EH (cell line): ENCODE results near the gene CD84.
"Not testable (repeated sequence)": the region's sequence is repeated elsewhere in the genome, so short reads cannot be mapped to it uniquely, and the experiment has no call there.

Source experiments
- DNase-seq: peaks from one replicate; pipeline ENCODE4 v3.0.0-alpha.2; 2015; ENCODE audit warnings: low read depth

CD84 gene

DNA sequence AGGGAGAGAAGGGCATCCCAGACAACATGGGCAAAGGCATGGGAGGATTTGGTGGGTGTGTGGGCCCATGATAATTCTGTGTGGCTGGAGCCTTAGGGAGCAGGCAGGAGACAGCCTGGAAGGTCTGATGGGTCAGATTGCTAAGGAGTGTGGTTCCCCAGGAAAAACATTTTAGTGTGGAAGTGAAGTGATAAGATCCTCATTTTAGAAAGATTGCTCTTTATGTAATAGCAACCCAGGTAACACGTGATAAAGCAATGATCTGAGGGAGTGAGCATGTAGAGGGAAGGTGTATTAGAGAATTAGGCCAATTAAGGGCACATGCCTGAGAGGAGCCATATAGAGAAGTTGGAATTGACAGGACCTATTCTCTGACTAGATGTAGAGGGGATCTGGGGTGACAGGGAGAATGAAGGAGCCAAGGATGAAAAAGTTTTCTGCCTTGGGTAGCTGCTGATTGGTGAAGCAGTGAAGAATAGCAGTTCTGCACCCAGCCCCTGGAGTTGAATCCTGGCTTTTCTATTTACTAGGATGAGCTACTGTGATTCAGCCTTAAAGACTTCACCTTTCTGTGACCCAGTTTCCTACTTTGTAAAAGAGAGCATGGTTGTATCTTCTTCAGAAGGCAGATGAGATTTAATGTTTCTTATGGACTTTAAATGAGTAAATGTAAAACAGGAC, 37.5 kb downstream of the CD84 start:
- no peak for DNase-seq

DNA sequence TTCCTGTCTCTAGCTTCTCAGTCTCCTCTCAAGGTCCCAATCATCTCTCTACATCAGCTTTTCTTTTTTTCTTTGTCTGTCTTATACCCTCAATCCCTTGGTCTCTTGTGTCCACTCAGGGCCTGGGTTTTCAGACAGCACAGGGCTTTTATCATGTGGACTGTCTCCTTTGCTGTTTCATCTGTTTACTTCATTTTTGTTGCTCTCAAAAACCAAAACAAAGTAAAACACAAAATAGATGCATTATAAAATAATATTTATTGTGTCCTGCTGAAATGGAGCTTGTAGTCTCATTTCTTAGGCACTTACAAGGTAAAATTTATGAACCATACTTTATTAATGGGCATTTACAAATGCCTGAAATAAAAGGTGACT, 38.5 kb downstream of the CD84 start:
- DNase-seq: no peak

DNA sequence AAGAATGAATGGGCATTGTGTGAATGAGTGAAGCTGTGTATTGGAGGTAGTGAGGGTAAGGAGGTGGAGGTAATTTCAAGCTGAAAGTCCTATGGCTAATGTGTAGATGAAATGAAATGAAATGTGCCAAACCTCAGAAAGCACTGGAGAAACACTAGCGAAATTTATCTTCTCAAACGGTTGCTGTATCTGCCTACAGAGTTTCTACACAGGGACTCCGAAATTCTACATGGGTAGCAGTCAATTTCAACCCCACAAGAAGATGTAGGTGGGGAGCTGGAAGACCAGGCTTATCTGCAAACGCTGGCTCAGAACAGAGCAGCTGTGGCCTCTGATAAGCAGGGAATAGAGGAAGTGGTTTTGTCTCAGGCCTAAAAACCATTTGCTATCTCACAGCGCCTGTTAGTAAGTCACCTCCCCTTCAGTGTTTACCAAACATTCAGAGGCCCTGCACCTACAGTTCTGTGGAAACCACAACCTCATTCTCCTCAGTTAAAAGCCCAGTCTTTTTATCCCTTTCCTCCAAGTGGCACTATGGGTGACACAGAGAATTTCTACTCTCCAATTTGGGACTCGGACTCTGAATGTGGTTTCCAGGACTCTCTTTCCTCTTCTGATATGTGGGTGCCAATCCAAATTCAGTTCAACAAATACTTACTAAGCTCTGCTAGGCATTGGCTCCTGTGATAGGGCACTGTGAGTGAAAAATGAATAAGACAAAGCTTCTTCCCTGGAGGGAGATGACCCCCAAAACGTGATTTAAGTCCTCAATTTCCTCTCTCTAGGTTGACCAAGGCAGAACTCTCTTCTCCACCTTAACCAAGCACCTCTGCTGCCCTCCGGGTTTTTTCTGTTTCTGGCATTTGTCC, 39.1 kb downstream of the CD84 start:
- DNase-seq: no peak

GRCh38 chr1:160539684-160539989, 39.7 kb downstream of the CD84 start:
- no peak for DNase-seq

DNA sequence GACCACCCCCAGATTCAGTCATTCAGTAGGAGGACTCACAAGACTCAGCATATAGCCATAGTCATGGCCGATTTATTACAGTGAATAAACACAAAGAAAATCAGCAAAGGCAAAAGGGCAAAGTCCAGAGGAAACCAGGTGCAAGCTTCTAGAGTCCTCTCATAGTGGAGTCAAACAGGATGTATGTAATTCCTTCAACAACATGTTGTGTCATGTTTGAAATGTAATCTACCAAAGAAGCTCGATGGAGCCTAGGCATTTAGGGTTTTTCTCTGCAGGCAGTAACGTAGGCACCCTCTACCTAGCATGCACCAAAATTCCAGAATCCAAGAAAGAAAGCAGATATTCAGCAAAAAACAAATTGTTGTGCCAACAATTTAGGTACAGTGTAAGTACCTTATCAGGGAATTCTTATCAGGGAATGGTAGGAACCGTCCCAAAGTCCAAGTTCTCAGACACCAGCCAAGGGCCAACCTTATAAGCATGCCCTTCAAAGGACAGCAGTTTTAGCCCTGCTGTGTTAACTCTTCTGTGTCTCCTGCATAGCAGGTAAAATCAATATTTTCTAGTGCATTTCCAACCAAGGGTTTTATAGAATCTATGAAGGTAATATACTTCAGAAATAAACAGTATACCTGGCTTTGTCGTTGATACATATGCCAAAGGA, 40.2 kb downstream of the CD84 start:
- DNase-seq: no peak

- no peak for DNase-seq
Measured at GRCh38 chr1:160537714-160538665, 41.3 kb downstream of the CD84 start.

GRCh38 chr1:160534823-160535605, 44.3 kb downstream of the CD84 start:
- no peak for DNase-seq

GRCh38 chr1:160532557-160532813, 46.8 kb downstream of the CD84 start:
- not testable (repeated sequence) for DNase-seq

GRCh38 chr1:160531809-160532556, 47.3 kb downstream of the CD84 start:
- DNase-seq: not testable (repeated sequence)

- DNase-seq: not testable (repeated sequence)
Measured at GRCh38 chr1:160529401-160529952, 49.8 kb downstream of the CD84 start.

GRCh38 chr1:160523789-160524188, 55.5 kb downstream of the CD84 start:
- not testable (repeated sequence) for DNase-seq

GRCh38 chr1:160522622-160523345, 56.5 kb downstream of the CD84 start, which contains the start of gene SLAMF6:
Gene SLAMF6, minus strand, starts transcription at chr1:160523255. Its CDS starts 63 bp downstream, at chr1:160523192.
- no peak for DNase-seq

DNA sequence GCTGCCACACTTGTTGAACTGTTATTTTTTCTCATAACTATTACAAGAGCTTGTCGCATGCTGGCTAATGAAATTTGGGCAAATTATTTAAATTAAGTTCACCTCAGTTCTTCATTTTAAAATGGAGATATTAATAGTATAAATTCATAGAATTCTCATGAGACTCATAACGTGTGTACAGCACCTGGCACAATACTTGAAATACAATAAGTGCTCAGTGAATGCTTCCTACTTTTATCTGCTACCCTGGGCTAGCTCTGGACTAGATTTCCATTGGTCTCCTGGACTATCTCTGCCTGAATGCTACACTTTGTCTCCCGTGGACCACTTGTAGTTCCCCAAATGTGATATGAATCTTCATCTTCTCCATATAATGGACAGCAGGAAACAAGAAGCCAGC, 57.2 kb downstream of the CD84 start:
- no peak for DNase-seq

GRCh38 chr1:160521554-160521953, 57.7 kb downstream of the CD84 start:
- DNase-seq: no peak

GRCh38 chr1:160520999-160521398, 58.3 kb downstream of the CD84 start:
- no peak for DNase-seq

DNA sequence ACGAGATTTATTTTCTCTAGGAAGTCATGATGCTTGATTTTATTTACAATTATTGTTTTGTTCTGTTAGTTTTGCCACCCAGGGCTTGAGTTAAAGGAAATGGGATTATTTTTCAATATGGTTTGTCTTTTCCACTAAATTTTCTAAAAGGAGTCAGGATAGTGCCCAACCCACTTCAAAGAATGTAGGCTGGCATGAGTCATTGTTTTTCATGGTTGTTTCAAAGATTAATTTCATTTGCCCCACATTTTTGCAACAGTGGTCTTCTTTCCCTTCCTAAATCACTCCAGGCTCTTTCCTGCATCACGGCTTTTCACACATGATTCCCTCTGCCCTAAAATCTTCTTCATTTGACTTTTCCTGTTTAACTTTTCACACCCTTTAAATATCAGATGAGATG, 58.7 kb downstream of the CD84 start:
- no peak for DNase-seq

GRCh38 chr1:160519642-160520435, 59.5 kb downstream of the CD84 start:
- DNase-seq: no peak

- DNase-seq: not testable (repeated sequence)
Measured at GRCh38 chr1:160517519-160517918, 61.8 kb downstream of the CD84 start.

- DNase-seq: not testable (repeated sequence)
Measured at GRCh38 chr1:160515908-160516307, 63.4 kb downstream of the CD84 start.
